Gastroesophageal sphincter (tissue), 4 donors: Measurements from ENCODE around the gene HACD1. TPM values are rescaled to one million over a fixed set of nuclear protein-coding genes. Genes with fewer than 3 reads are reported as not detected.
"Not testable (repeated sequence)": the region's sequence is repeated elsewhere in the genome, so short reads cannot be mapped to it uniquely, and the experiment has no call there.

ENCODE experiments used
- ATAC-seq: fragments of 150-250 bp; one replicate; pipeline ENCODE4 v1.9.1; 2016; ENCODE audit warnings: mild to moderate bottlenecking, moderate library complexity
- H3K27ac ChIP-seq, 4 donors: fragments of 200-600 bp; sonication (generic) in 3 of 4; 1 replicate in 3 of 4; 2 replicates in 1 of 4; pipeline ENCODE4 v1.5.1; 2016 to 2019
- H3K27me3 ChIP-seq: fragments of 200-600 bp; sonication (generic); one replicate; pipeline ENCODE4 v1.5.1; 2019
- H3K36me3 ChIP-seq, 2 donors: fragments of 200-600 bp; sonication (generic); one replicate each; pipeline ENCODE4 v1.5.1; 2019; ENCODE audit warnings: control low read depth in 1 of 2
- H3K4me1 ChIP-seq, 3 donors: fragments of 200-600 bp; sonication (generic); 1 replicate in 2 of 3; 2 replicates in 1 of 3; pipeline ENCODE4 v1.5.1; 2016 to 2019; ENCODE audit warnings: control low read depth in 2 of 3
- H3K4me3 ChIP-seq, 2 donors: fragments of 200-600 bp; sonication (generic); one replicate each; pipeline ENCODE4 v1.5.1; 2019; ENCODE audit warnings: mild to moderate bottlenecking in 1 of 2, moderate library complexity in 1 of 2
- H3K9me3 ChIP-seq, 3 donors: fragments of 200-600 bp; sonication (generic); one replicate each; pipeline ENCODE4 v1.5.1; 2017 to 2019; ENCODE audit warnings: control low read depth in 2 of 3
- CTCF ChIP-seq, 4 experiments: fragments of 200-600 bp in 2 of 4; fragments of 450-650 bp in 2 of 4; sonication (generic) in 1 of 4; IDR thresholded peaks; one replicate each; pipeline ENCODE4 v1.5.1; 2017 to 2019; ENCODE audit warnings: antibody characterized with exemption in 4 of 4, mild to moderate bottlenecking in 2 of 4, moderate library complexity in 2 of 4
- EP300 ChIP-seq: sonication (generic); formaldehyde crosslinking; IDR thresholded peaks from one replicate; pipeline ENCODE4 v1.6.1; 2017; ENCODE audit warnings: antibody characterized with exemption, mild to moderate bottlenecking
- POLR2A ChIP-seq, 2 donors: fragments of 450-650 bp; IDR thresholded peaks; one replicate each; pipeline ENCODE4 v1.6.1; 2017; ENCODE audit warnings: antibody characterized with exemption in 2 of 2, mild to moderate bottlenecking in 2 of 2, moderate library complexity in 1 of 2
- POLR2AphosphoS5 ChIP-seq: sonication (generic); formaldehyde crosslinking; IDR thresholded peaks from one replicate; pipeline ENCODE4 v1.6.1; 2017; ENCODE audit warnings: antibody characterized with exemption
- WGBS, 2 donors: methylation state at CpG; one replicate each; pipeline ENCODE4 v1.1.5; 2018; ENCODE audit warnings: low coverage in 1 of 2; 5-methylcytosine and 5-hydroxymethylcytosine counted together
- total RNA-seq, 4 donors: library from RNA; depleted of rRNA; stranded (reverse); fragments of >200 nt; gene quantifications; one replicate each; pipeline ENCODE4 v1.1.0, GENCODE V29; 2016

The HACD1 gene
- total RNA-seq, 4 donors from 2014 or later = 46.7 to 96.7 (median 82.6) TPM

DNA sequence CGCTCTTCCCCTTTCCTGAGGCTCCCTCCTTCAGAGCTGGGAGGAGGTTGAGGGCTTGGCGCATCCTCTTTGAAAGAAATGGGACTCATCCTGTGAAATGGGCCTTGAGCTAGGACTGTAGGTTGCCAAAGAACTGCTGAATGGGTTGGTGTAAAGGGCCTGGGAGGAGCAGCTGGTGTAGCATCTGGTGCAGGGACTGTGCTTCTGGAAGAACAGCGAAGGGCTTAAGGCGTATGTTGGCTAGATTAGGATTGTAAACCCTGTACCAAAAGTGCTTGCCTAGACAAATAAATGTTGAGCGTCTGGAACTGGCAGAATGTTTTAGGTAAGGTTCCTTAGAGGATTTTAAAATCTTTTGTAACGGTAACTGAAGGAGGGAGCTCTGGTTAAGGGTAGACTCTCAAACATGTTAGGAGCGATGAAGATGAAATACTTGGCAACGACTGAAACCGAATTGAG lies 27.3 kb upstream of the HACD1 start:
- H3K36me3 ChIP-seq = no peaks in the 10 kb centered on the region
- TF ChIP-seq POLR2AphosphoS5 = no peak
- WGBS, 2 donors = 0 to 2% methylated on average over 7 to 9 of the region's 9 CpGs
- H3K9me3 ChIP-seq = no peaks in the 10 kb centered on the region
- H3K27ac ChIP-seq = peak overlapping the region; percentile 88 to 97 (median 92)
- H3K27me3 ChIP-seq = no peaks in the 10 kb centered on the region
- ATAC-seq = peak; percentile 14
- H3K4me1 ChIP-seq = peaks cover 8 to 63% (median 15%) of the 10 kb centered on the region in 3 donors
- peak overlapping the region; percentile 91 to 93 for H3K4me3 ChIP-seq

GRCh38 chr10:17643755-17644484 lies 26.7 kb upstream of the HACD1 start, which contains the start of gene STAM:
Gene STAM, plus strand, starts transcription at chr10:17644151. Its CDS starts 189 bp downstream, at chr10:17644340.
- H3K27me3 ChIP-seq = no peaks in the 10 kb centered on the region
- peak within 1 kb of the TSS; percentile 91 to 93 for H3K4me3 ChIP-seq
- no peaks in the 10 kb centered on the region for H3K36me3 ChIP-seq
- WGBS, 2 donors = 0 to 1% methylated on average over 20 to 28 of the region's 37 CpGs
- H3K4me1 ChIP-seq = peaks cover 8 to 57% (median 15%) of the 10 kb centered on the region in 3 donors
- peak within 1 kb of the TSS; percentile 88 to 97 (median 92) for H3K27ac ChIP-seq
- peak; percentile 94 for ATAC-seq
- TF ChIP-seq POLR2A (IDR thresholded peaks at IDR 0.05) = peak; percentile 45 to 46
- TF ChIP-seq POLR2AphosphoS5 = peak; percentile 61
- no peak for TF ChIP-seq CTCF (IDR thresholded peaks at IDR 0.05)
- H3K9me3 ChIP-seq = no peaks in the 10 kb centered on the region

DNA sequence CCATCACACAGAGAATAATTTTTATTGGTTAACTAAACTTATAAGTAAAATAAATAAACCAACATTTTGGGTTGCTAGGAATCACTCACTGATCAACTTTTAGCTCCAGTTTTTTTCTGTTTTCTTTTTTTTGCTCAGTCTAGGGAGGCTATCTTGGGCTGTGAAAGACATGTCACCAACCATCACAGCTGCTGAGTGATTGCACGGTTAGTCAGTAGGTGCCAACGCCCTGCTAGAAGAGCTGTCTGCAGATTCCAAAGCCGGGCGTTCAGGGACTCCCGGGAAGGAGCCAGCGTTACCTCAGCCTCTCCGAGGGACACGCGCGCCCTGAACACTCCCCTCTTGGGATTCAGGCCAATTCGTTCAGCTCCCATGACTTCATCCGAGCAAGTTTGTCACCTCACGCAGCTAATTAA lies 26.2 kb upstream of the HACD1 start:
- TF ChIP-seq POLR2A (IDR thresholded peaks at IDR 0.05) (no peak), POLR2AphosphoS5 (peak; percentile 44), EP300 (no peak)
- Histone ChIP-seq H3K4me1 (peaks cover 8 to 51% (median 15%) of the 10 kb centered on the region in 3 donors), H3K9me3 (no peaks in the 10 kb centered on the region), H3K27me3 (no peaks in the 10 kb centered on the region), H3K36me3 (no peaks in the 10 kb centered on the region), H3K27ac (peak overlapping the region; percentile 88 to 97 (median 92)), H3K4me3 (peak overlapping the region; percentile 91 to 93)
- 0% methylated on average over 1 of the region's 13 CpGs for WGBS, 2 donors
- ATAC-seq = peak; percentile 90

DNA sequence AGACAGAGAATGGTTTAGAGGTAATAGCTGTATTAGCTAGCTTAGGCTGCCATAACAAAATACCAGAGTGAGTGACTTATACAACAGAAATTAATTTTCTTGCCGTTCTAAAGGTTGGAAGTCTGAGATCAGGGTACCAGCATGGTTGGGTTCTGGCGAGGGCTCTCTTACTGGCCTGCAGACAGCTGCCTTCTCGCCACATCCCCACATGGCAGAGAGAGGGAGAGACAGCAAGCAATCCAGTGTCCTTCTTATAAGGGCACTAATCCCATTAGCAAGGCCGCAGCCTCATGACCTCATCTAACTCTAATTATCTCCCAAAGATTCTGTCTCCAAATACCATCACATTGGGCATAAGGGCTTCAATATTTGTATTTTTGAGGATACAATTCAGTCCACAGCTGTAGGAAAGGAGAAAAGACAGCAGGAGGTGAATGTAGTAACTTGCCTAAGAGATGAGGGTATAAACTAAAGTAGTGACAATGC lies 23.2 kb upstream of the HACD1 start:
- H3K27me3 ChIP-seq = no peaks in the 10 kb centered on the region
- 100% methylated on average over 2 to 4 of the region's 4 CpGs for WGBS, 2 donors
- H3K4me3 ChIP-seq = no peak overlapping the region
- H3K9me3 ChIP-seq = no peaks in the 10 kb centered on the region
- H3K27ac ChIP-seq = no peak overlapping the region
- no peaks in the 10 kb centered on the region for H3K36me3 ChIP-seq
- TF ChIP-seq POLR2AphosphoS5 (no peak), CTCF (IDR thresholded peaks at IDR 0.05) (no peak), EP300 (no peak), POLR2A (IDR thresholded peaks at IDR 0.05) (no peak)
- no peak for ATAC-seq
- H3K4me1 ChIP-seq = peaks cover 0 to 21% (median 6%) of the 10 kb centered on the region in 3 donors

GRCh38 chr10:17637869-17638268 lies 20.7 kb upstream of the HACD1 start:
- Histone ChIP-seq H3K4me3 (no peak overlapping the region), H3K9me3 (no peaks in the 10 kb centered on the region), H3K27ac (no peak overlapping the region), H3K4me1 (peaks cover 0 to 7% (median 2%) of the 10 kb centered on the region in 3 donors), H3K27me3 (no peaks in the 10 kb centered on the region), H3K36me3 (no peaks in the 10 kb centered on the region)
- TF ChIP-seq POLR2A (IDR thresholded peaks at IDR 0.05) = no peak
- no peak for TF ChIP-seq POLR2AphosphoS5
- no peak for TF ChIP-seq EP300
- no peak for TF ChIP-seq CTCF (IDR thresholded peaks at IDR 0.05)
- WGBS, 2 donors = 100% methylated on average over 1 to 5 of the region's 5 CpGs
- ATAC-seq = no peak

GRCh38 chr10:17633353-17633752 lies 16.2 kb upstream of the HACD1 start:
- TF ChIP-seq POLR2AphosphoS5 = no peak
- no peak for TF ChIP-seq EP300
- TF ChIP-seq POLR2A (IDR thresholded peaks at IDR 0.05) = no peak
- no peak for TF ChIP-seq CTCF (IDR thresholded peaks at IDR 0.05)
- 67 to 83% methylated on average over 1 of the region's 1 CpG for WGBS, 2 donors

GRCh38 chr10:17632590-17632989 lies 15.4 kb upstream of the HACD1 start:
- WGBS, 2 donors = 76 to 87% methylated on average over 3 to 4 of the region's 8 CpGs
- H3K27ac ChIP-seq, H3K4me1 ChIP-seq, ATAC-seq, H3K36me3 ChIP-seq, H3K9me3 ChIP-seq, H3K4me3 ChIP-seq, H3K27me3 ChIP-seq: not testable (repeated sequence)

More at GRCh38 chr10:17633353-17633752, 16.2 kb upstream of the HACD1 start:
- Histone ChIP-seq H3K27ac (no peak overlapping the region), H3K4me1 (no peaks in the 10 kb centered on the region), H3K27me3 (no peaks in the 10 kb centered on the region), H3K4me3 (no peak overlapping the region), H3K9me3 (no peaks in the 10 kb centered on the region), H3K36me3 (no peaks in the 10 kb centered on the region)
- no peak for ATAC-seq
